Neural cell (in vitro differentiated cells): ENCODE results near the gene ZCCHC3. TPM values are rescaled to one million over a fixed set of nuclear protein-coding genes. Genes with fewer than 3 reads are reported as not detected.
A peak's percentile ranks its signal among the peaks of the same experiment; 100 is the strongest.

Experiments used
- H2AFZ ChIP-seq: fragments of 200-600, 300-800 bp; sonication (generic), shearing (Covaris generic); 2 replicates; pipeline ENCODE4 v1.6.0; 2014; ENCODE audit warnings: low read depth, mild to moderate bottlenecking, antibody characterized with exemption, low read length, moderate library complexity
- H3F3A ChIP-seq: fragments of 200-600 bp; shearing (Covaris generic); 2 replicates; pipeline ENCODE4 v1.6.1; 2016; ENCODE audit warnings: mild to moderate bottlenecking, moderate library complexity, mixed read lengths, antibody characterized with exemption, low read length; ENCODE audit not compliant: insufficient read depth, poor library complexity, severe bottlenecking
- H3K27ac ChIP-seq: fragments of 200-600, 300-800 bp; sonication (generic), shearing (Covaris generic); 2 replicates; pipeline ENCODE4 v1.5.1; 2014; ENCODE audit warnings: mild to moderate bottlenecking, low read length, moderate library complexity
- H3K27me3 ChIP-seq: fragments of 300-800, 200-600 bp; sonication (generic), shearing (Covaris generic); 2 replicates; pipeline ENCODE4 v1.6.0; 2014; ENCODE audit warnings: mild to moderate bottlenecking, low read depth, low read length, moderate library complexity; ENCODE audit not compliant: insufficient read depth
- H3K36me3 ChIP-seq: fragments of 300-800, 200-600 bp; sonication (generic), shearing (Covaris generic); 2 replicates; pipeline ENCODE4 v1.5.1; 2014; ENCODE audit warnings: mild to moderate bottlenecking, antibody characterized with exemption, low read length, moderate library complexity; ENCODE audit not compliant: insufficient read depth
- H3K4me2 ChIP-seq: fragments of 300-800, 200-600 bp; sonication (generic), shearing (Covaris generic); 2 replicates; pipeline ENCODE4 v1.6.0; 2014; ENCODE audit warnings: mild to moderate bottlenecking, low read length
- H3K4me3 ChIP-seq: fragments of 300-800, 200-600 bp; sonication (generic), shearing (Covaris generic); 2 replicates; pipeline ENCODE4 v1.5.1; 2014; ENCODE audit warnings: mild to moderate bottlenecking, low read length, moderate library complexity
- H3K79me2 ChIP-seq: fragments of 200-600 bp; shearing (Covaris generic); replicated peaks from 2 replicates; pipeline ENCODE4 v1.6.0; 2014; ENCODE audit warnings: mild to moderate bottlenecking, low read length, moderate library complexity; ENCODE audit not compliant: insufficient read depth
- H3K9ac ChIP-seq: fragments of 300-800, 200-600 bp; sonication (generic), shearing (Covaris generic); 2 replicates; pipeline ENCODE4 v1.6.1; 2016; ENCODE audit warnings: mild to moderate bottlenecking, low read length, mixed read lengths
- H3K9me2 ChIP-seq: fragments of 200-600 bp; shearing (Covaris generic); 2 replicates; pipeline ENCODE4 v1.6.1; 2016; ENCODE audit warnings: mild to moderate bottlenecking, low read length, mixed read lengths; ENCODE audit not compliant: insufficient read depth
- H3K9me3 ChIP-seq: fragments of 200-600, 300-800 bp; sonication (generic), shearing (Covaris generic); 2 replicates; pipeline ENCODE4 v1.6.1; 2016; ENCODE audit warnings: mild to moderate bottlenecking, mixed run types, low read length, moderate library complexity, mixed read lengths
- H4K20me1 ChIP-seq: fragments of 200-600 bp; shearing (Covaris generic); 2 replicates; pipeline ENCODE4 v1.6.1; 2016; ENCODE audit warnings: mild to moderate bottlenecking, mixed run types; ENCODE audit not compliant: insufficient read depth
- EP300 ChIP-seq: fragments of 450-650 bp; conservative IDR thresholded peaks from 2 replicates; pipeline ENCODE4 v1.6.1; 2014; ENCODE audit warnings: antibody characterized with exemption, mild to moderate bottlenecking, moderate library complexity; ENCODE audit not compliant: poor library complexity, severe bottlenecking
- EZH2 ChIP-seq: fragments of 200-600, 300-800 bp; shearing (Covaris generic), sonication (generic); IDR thresholded peaks from 2 replicates; pipeline ENCODE4 v1.6.1; 2014; ENCODE audit warnings: antibody characterized with exemption, low read length, borderline replicate concordance, mild to moderate bottlenecking; ENCODE audit not compliant: insufficient read depth, poor library complexity, severe bottlenecking
- MXI1 ChIP-seq: fragments of 450-650 bp; conservative IDR thresholded peaks from 2 replicates; pipeline ENCODE4 v1.6.1; 2014; ENCODE audit warnings: antibody characterized with exemption, mild to moderate bottlenecking; ENCODE audit not compliant: poor library complexity, severe bottlenecking
- POLR2AphosphoS5 ChIP-seq: IDR thresholded peaks from 2 replicates; pipeline ENCODE4 v1.6.1; 2012
- RAD21 ChIP-seq: fragments of 450-650 bp; conservative IDR thresholded peaks from 2 replicates; pipeline ENCODE4 v1.6.1; 2014; ENCODE audit warnings: antibody characterized with exemption, mild to moderate bottlenecking, moderate library complexity
- SMC3 ChIP-seq: fragments of 450-650 bp; conservative IDR thresholded peaks from 2 replicates; pipeline ENCODE4 v1.6.1; 2014; ENCODE audit warnings: antibody characterized with exemption, mild to moderate bottlenecking, moderate library complexity; ENCODE audit not compliant: poor library complexity
- TAF1 ChIP-seq: IDR thresholded peaks from 2 replicates; pipeline ENCODE4 v1.6.1; 2012; ENCODE audit warnings: low read depth
- polyA plus RNA-seq: library from polyadenylated mRNA; depleted of rRNA; stranded (reverse); fragments of >200 nt; gene quantifications from 2 replicates; pipeline ENCODE4 v1.2.3, GENCODE V29; 2014
- TF ChIP-seq, protein P1 (sequence below): fragments of 450-650 bp; IDR thresholded peaks from 2 replicates; pipeline ENCODE4 v1.5.1; 2014; ENCODE audit warnings: antibody characterized with exemption, mild to moderate bottlenecking, moderate library complexity; ENCODE audit not compliant: poor library complexity, severe bottlenecking
- TF ChIP-seq, protein P2 (sequence below): IDR thresholded peaks from 2 replicates; pipeline ENCODE4 v1.6.1; 2012; ENCODE audit warnings: borderline replicate concordance

ZCCHC3 gene
- polyA plus RNA-seq, 1 donor from 2014 or later = 15.5 TPM

GRCh38 chr20:328975-329695 is 31.8 kb downstream of the ZCCHC3 start:
- Histone ChIP-seq H3K9me3 (no peaks in the 10 kb centered on the region), H4K20me1 (peaks cover 17% of the 10 kb centered on the region), H3K4me3 (peak overlapping the region; percentile 98), H3K36me3 (no peaks in the 10 kb centered on the region), H3K4me2 (peak overlapping the region; percentile 28), H2AFZ (no peak overlapping the region), H3K27me3 (no peaks in the 10 kb centered on the region), H3K9me2 (no peaks in the 10 kb centered on the region), H3K79me2 (peaks cover 17% of the 10 kb centered on the region), H3F3A (peaks cover 8% of the 10 kb centered on the region), H3K9ac (peak overlapping the region; percentile 94), H3K27ac (peak overlapping the region; percentile 23)
- no peak for TF ChIP-seq RAD21

- Histone ChIP-seq H3K9me2 (no peaks in the 10 kb centered on the region), H3K4me2 (peak overlapping the region; percentile 28), H4K20me1 (peaks cover 17% of the 10 kb centered on the region), H3K27ac (peak overlapping the region; percentile 44), H2AFZ (no peak overlapping the region), H3K9me3 (no peaks in the 10 kb centered on the region), H3K36me3 (no peaks in the 10 kb centered on the region), H3K27me3 (no peaks in the 10 kb centered on the region), H3F3A (peaks cover 6% of the 10 kb centered on the region), H3K79me2 (peaks cover 17% of the 10 kb centered on the region), H3K4me3 (peak overlapping the region; percentile 98), H3K9ac (peak overlapping the region; percentile 94)
- TF ChIP-seq MXI1 (no peak), TAF1 (no peak), RAD21 (no peak), EZH2 (no peak), EP300 (no peak), POLR2AphosphoS5 (no peak), SMC3 (no peak)
- TF ChIP-seq, protein P1, sequence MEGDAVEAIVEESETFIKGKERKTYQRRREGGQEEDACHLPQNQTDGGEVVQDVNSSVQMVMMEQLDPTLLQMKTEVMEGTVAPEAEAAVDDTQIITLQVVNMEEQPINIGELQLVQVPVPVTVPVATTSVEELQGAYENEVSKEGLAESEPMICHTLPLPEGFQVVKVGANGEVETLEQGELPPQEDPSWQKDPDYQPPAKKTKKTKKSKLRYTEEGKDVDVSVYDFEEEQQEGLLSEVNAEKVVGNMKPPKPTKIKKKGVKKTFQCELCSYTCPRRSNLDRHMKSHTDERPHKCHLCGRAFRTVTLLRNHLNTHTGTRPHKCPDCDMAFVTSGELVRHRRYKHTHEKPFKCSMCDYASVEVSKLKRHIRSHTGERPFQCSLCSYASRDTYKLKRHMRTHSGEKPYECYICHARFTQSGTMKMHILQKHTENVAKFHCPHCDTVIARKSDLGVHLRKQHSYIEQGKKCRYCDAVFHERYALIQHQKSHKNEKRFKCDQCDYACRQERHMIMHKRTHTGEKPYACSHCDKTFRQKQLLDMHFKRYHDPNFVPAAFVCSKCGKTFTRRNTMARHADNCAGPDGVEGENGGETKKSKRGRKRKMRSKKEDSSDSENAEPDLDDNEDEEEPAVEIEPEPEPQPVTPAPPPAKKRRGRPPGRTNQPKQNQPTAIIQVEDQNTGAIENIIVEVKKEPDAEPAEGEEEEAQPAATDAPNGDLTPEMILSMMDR = no peak
- TF ChIP-seq, protein P2, sequence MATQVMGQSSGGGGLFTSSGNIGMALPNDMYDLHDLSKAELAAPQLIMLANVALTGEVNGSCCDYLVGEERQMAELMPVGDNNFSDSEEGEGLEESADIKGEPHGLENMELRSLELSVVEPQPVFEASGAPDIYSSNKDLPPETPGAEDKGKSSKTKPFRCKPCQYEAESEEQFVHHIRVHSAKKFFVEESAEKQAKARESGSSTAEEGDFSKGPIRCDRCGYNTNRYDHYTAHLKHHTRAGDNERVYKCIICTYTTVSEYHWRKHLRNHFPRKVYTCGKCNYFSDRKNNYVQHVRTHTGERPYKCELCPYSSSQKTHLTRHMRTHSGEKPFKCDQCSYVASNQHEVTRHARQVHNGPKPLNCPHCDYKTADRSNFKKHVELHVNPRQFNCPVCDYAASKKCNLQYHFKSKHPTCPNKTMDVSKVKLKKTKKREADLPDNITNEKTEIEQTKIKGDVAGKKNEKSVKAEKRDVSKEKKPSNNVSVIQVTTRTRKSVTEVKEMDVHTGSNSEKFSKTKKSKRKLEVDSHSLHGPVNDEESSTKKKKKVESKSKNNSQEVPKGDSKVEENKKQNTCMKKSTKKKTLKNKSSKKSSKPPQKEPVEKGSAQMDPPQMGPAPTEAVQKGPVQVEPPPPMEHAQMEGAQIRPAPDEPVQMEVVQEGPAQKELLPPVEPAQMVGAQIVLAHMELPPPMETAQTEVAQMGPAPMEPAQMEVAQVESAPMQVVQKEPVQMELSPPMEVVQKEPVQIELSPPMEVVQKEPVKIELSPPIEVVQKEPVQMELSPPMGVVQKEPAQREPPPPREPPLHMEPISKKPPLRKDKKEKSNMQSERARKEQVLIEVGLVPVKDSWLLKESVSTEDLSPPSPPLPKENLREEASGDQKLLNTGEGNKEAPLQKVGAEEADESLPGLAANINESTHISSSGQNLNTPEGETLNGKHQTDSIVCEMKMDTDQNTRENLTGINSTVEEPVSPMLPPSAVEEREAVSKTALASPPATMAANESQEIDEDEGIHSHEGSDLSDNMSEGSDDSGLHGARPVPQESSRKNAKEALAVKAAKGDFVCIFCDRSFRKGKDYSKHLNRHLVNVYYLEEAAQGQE = no peak
These were observed 32.5 kb downstream of the ZCCHC3 start for GRCh38 chr20:329851-330232.
